ENCODE measurements around the gene SWI5. TPM values are rescaled to one million over a fixed set of nuclear protein-coding genes. Genes with fewer than 3 reads are reported as not detected.
"Not testable (repeated sequence)": the region's sequence is repeated elsewhere in the genome, so short reads cannot be mapped to it uniquely, and the experiment has no call there.

SWI5 gene
- total RNA-seq, 1 donor from 2014 or later: 17.8 TPM

GRCh38 chr9:128275198-128276007 is 673 bp upstream of the SWI5 start, which contains the start of gene GOLGA2:
GOLGA2 (minus strand) TSS chr9:128276007; CDS start chr9:128275976, 31 bp downstream.
- no peak for DNase-seq (ENCODE audit: low spot score)
- ATAC-seq: peak; percentile 68

- ATAC-seq: peak; percentile 22
- DNase-seq (ENCODE audit: low spot score): peak; percentile 57
Observed at GRCh38 chr9:128276574-128277270, 646 bp downstream of the SWI5 start.

GRCh38 chr9:128279088-128280073 is 3.3 kb downstream of the SWI5 start:
- ATAC-seq; DNase-seq (ENCODE audit: low spot score): not testable (repeated sequence)

- no peak for DNase-seq (ENCODE audit: low spot score)
- ATAC-seq: no peak
Observed at GRCh38 chr9:128280084-128280622, 4.1 kb downstream of the SWI5 start.

- no peak for DNase-seq (ENCODE audit: low spot score)
- ATAC-seq: no peak
Observed at GRCh38 chr9:128282500-128282899, 6.4 kb downstream of the SWI5 start.

DNA sequence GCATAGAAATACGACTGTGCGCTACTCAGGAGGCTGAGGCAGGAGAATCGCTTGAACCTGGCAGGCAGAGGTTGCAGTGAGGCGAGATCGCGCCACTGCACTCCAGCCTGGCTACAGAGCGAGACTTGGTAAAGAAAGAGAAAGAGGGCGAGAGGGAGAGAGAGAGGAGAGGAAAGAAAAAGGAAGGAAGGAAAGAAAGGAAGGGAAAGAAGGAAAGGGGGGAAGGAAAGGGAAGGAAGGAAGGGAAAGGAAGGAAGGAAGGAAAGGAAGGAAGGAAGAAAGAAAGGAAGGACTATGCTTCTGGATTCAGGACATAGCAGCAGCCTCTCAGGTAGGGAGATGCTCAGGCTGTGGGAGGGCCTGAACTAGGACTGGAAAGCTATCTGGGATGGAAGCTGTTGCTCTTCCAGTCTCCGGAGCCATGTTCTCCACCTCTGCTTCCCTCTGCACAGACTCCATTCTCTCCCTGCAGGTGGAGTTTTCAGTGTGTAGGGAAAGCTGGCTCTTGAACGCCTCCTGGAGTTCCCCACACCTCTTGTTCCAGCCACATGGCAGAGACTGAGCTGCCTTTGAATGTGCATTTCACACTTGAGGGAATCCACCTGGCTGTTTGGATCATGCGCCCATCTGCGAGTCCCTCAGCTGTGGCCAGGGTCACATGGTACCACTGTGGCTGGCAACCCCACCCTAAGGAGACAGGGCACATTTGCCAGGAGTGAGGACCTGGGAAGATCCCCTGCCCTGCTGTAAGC is 9.1 kb downstream of the SWI5 start:
- no peak for DNase-seq (ENCODE audit: low spot score)
- ATAC-seq: no peak

GRCh38 chr9:128286440-128286839 is 10.4 kb downstream of the SWI5 start:
- peak; percentile 49 for ATAC-seq
- no peak for DNase-seq (ENCODE audit: low spot score)

- no peak for ATAC-seq
- DNase-seq (ENCODE audit: low spot score): no peak
Observed at GRCh38 chr9:128288273-128289004, 12.4 kb downstream of the SWI5 start.

DNA sequence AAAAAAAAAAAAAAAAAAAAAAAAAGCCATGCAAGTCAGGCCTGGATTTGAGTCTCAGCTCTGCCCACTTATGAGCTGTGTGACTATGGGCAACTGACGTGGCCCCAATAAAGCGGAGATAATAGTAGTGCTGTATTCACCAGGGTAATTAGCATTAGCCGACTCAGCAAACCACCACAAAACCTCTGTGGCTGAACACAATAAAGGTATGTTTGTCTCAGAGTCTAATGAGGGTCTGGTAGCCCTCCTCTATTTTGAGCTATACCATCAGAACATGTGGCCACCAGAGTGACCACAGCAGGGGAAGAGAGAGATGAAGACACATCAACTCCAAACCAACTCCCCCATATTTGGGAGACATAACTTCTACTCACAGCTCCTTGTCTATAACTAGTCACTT is 15.9 kb downstream of the SWI5 start:
- DNase-seq (ENCODE audit: low spot score) (no peak), ATAC-seq (no peak)

GRCh38 chr9:128293091-128293490 is 17.0 kb downstream of the SWI5 start:
- ATAC-seq: no peak
- DNase-seq (ENCODE audit: low spot score): no peak

GRCh38 chr9:128294142-128294541 is 18.1 kb downstream of the SWI5 start:
- ATAC-seq: no peak
- DNase-seq (ENCODE audit: low spot score): no peak

- DNase-seq (ENCODE audit: low spot score): no peak
- peak; percentile 42 for ATAC-seq
Observed at GRCh38 chr9:128296340-128297220, 20.5 kb downstream of the SWI5 start.

DNA sequence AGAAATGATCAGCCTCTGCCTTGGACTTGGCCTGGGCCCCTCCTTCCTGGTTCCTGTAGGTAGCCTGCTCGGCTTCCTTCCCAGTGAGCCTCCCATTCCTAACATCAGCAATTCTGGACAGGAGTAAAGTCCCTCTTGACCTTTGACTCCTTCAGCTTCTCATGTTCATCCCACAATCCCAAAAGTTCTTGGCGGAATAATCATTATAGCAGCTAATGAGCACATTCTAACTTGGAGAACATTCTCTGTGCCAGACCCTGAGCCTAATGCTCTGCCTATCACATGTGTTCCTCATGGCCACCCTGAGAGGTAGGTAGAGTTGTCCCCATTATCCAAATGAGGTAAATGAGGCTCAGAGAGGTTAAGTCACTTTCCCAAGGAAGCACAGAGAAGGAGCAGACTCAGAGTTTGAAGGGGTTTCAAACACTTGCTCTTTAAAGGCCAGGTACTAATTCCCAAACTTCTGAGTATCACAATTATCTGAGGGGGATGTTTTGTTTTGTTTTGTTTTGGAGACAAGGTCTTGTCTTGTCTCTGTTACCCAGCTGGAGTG is 21.2 kb downstream of the SWI5 start:
- peak; percentile 75 for ATAC-seq
- peak; percentile 77 for DNase-seq (ENCODE audit: low spot score)

DNA sequence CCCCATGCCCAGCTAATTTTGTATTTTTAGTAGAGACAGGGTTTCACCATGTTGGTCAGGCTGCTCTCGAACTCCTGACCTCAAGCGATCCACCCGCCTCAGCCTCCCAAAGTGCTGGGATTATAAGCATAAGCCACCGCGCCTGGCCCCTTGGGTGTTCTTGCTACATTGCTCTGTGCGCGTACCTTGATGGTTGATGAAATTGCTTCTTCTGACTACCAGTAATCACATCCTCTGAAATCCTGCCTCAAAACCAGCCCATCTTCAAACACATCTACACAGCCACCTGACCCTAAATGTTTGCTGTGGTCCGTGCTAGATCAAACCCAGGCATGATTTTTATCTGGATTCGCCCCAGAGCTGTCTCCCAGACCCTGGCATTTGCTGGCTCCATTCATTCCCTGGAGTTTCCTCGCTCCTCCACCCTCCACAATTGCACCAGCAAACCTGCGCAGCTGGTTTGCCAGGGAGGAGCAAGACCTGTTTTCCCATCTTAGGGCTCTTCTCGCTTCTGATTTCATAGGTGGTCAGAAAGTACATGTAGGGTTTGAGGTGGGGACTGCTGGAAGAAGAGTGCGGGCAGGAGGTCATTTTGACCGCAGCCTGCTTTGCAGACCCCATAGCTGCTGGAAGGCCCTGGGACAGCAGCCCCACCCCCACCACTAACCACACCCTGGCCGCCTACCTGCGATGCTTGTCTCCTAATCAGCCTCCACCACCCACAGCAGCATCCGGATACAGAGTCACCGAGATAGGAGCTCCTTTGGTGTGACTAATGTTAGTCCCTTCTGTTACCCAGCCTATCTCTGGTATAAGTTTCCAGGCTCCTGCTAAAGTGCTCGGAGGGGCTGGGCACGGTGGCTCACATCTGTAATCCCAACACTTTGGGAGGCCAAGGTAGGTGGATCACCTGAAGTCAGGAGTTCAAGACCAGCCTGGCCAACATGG is 22.7 kb downstream of the SWI5 start:
- ATAC-seq (no peak), DNase-seq (ENCODE audit: low spot score) (no peak)

DNA sequence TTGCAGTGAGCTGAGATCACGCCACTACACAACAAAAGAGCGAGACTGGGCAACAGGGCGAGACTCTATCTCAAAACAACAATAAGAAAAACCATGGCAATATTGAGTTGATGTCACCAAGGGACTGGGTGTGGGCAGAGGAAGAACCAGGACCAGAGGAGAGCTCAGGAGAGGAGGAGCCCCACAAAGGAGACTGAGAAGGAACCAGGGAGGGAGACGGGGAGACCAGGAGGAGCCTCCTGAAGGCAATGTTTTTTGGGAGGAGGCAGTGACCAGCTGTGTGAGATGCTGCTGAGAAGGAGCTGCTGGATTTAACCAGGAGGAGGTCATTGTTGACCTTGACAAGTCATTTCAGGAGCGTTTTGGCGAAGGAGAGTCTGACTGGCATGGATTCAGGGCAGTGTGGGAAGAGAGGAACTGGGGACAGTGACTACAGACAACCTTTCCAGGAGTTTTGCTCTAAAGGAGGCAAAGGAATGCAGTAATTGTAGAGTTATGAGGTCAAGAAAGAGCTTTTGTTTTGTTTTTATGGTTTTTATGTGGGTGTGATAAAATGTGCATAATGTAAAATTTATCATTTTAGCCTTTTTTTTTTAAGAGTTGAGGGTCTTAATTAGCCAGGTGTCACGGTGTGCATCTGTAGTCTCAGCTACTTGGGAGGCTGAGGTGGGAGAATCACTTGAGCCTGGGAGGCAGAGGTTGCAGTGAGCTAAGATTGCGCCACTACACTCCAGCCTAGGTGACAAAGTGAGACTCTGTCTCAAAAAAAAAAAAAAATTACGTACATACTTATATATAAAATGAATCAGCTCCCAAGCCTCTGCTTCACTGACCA is 28.3 kb downstream of the SWI5 start:
- ATAC-seq: no peak
- DNase-seq (ENCODE audit: low spot score): no peak

- ATAC-seq (no peak), DNase-seq (ENCODE audit: low spot score) (no peak)
Observed at GRCh38 chr9:128304971-128305288, 28.9 kb downstream of the SWI5 start.

All from left lobe of liver (tissue), 2 donors.